Breast epithelium (tissue), 4 donors: ENCODE data around the gene TNPO1. TPM values are rescaled to one million over a fixed set of nuclear protein-coding genes. Genes with fewer than 3 reads are reported as not detected.

Experiments
- DNase-seq, 2 donors: peaks; one replicate each; pipeline ENCODE4 v3.0.0-alpha.2; 2019; ENCODE audit warnings: low spot score in 2 of 2
- H3K27ac ChIP-seq, 2 donors: fragments of 200-600 bp; sonication (generic) in 1 of 2; one replicate each; pipeline ENCODE4 v1.5.1; 2016 to 2019; ENCODE audit warnings: mild to moderate bottlenecking in 1 of 2
- H3K27me3 ChIP-seq, 2 donors: fragments of 200-600 bp; sonication (generic) in 1 of 2; one replicate each; pipeline versions ENCODE4 v1.5.1 to v1.6.0; 2017 to 2019; ENCODE audit warnings: control low read depth in 1 of 2, mild to moderate bottlenecking in 1 of 2
- H3K36me3 ChIP-seq: fragments of 200-600 bp; one replicate; pipeline ENCODE4 v1.5.1; 2019
- H3K4me1 ChIP-seq, 2 donors: fragments of 200-600 bp; sonication (generic); one replicate each; pipeline ENCODE4 v1.5.1; 2016 to 2019; ENCODE audit warnings: control low read depth in 1 of 2
- H3K4me3 ChIP-seq, 3 donors: fragments of 200-600 bp; sonication (generic); 1 replicate in 2 of 3; 2 replicates in 1 of 3; pipeline ENCODE4 v1.5.1; 2016 to 2019; ENCODE audit warnings: mild to moderate bottlenecking in 3 of 3, moderate library complexity in 2 of 3
- H3K9me3 ChIP-seq, 2 donors: fragments of 200-600 bp; sonication (generic) in 1 of 2; one replicate each; pipeline ENCODE4 v1.5.1; 2016 to 2019; ENCODE audit warnings: control low read depth in 1 of 2
- POLR2A ChIP-seq: fragments of 450-650 bp; IDR thresholded peaks from one replicate; pipeline ENCODE4 v1.6.1; 2016; ENCODE audit warnings: antibody characterized with exemption, mild to moderate bottlenecking, moderate library complexity
- POLR2AphosphoS5 ChIP-seq, 3 donors: sonication (generic); formaldehyde crosslinking; IDR thresholded peaks; one replicate each; pipeline ENCODE4 v1.6.1; 2017; ENCODE audit warnings: antibody characterized with exemption in 3 of 3
- intact Hi-C: fragments of 100-400 bp; cut with DNase I; formaldehyde crosslinking; loops from one replicate; pipeline ENCODE4 v1.15.1; 2023; ENCODE audit warnings: low total_unique reads
- total RNA-seq, 3 donors: library from RNA; depleted of rRNA; stranded (reverse); fragments of >200 nt; gene quantifications; one replicate each; pipeline ENCODE4 v1.1.0, GENCODE V29; 2016
- TF ChIP-seq, protein P1 (sequence below), 3 donors: fragments of 450-650 bp; IDR thresholded peaks; one replicate each; pipeline ENCODE4 v1.5.1; 2016 to 2017; ENCODE audit warnings: antibody characterized with exemption in 3 of 3, mild to moderate bottlenecking in 3 of 3, moderate library complexity in 3 of 3

Gene TNPO1
- total RNA-seq, 3 donors from 2014 or later: 87.5 to 105 (median 87.8) TPM

DNA sequence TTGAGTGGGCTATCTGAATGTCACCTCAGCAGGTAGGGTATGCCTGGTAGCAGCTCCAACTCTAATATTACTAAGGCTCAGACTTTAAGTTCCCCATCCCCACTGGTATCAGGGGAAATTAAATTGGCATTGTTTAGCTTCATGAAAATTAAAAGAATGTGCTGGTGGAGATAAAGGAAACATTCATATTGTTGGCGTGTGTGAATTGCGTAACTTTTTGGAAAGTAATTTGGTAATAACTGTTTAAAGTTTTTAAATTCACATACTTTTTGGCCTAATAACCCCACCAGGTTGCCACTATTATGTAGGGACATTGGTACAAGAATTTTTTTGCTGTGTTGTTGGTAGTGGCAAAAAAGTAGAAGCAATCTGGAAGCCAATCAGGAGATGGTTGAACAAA lies 29.4 kb downstream of the TNPO1 start:
- H3K4me1 ChIP-seq: no peaks in the 10 kb centered on the region
- no peaks in the 10 kb centered on the region for H3K36me3 ChIP-seq
- no peak overlapping the region for H3K27ac ChIP-seq
- no peak overlapping the region for H3K4me3 ChIP-seq
- intact Hi-C loops: no loop called here
- no peak for DNase-seq
- H3K27me3 ChIP-seq: no peaks in the 10 kb centered on the region
- no peaks in the 10 kb centered on the region for H3K9me3 ChIP-seq
- TF ChIP-seq, protein P1, sequence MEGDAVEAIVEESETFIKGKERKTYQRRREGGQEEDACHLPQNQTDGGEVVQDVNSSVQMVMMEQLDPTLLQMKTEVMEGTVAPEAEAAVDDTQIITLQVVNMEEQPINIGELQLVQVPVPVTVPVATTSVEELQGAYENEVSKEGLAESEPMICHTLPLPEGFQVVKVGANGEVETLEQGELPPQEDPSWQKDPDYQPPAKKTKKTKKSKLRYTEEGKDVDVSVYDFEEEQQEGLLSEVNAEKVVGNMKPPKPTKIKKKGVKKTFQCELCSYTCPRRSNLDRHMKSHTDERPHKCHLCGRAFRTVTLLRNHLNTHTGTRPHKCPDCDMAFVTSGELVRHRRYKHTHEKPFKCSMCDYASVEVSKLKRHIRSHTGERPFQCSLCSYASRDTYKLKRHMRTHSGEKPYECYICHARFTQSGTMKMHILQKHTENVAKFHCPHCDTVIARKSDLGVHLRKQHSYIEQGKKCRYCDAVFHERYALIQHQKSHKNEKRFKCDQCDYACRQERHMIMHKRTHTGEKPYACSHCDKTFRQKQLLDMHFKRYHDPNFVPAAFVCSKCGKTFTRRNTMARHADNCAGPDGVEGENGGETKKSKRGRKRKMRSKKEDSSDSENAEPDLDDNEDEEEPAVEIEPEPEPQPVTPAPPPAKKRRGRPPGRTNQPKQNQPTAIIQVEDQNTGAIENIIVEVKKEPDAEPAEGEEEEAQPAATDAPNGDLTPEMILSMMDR (IDR thresholded peaks at IDR 0.05): no peak

DNA sequence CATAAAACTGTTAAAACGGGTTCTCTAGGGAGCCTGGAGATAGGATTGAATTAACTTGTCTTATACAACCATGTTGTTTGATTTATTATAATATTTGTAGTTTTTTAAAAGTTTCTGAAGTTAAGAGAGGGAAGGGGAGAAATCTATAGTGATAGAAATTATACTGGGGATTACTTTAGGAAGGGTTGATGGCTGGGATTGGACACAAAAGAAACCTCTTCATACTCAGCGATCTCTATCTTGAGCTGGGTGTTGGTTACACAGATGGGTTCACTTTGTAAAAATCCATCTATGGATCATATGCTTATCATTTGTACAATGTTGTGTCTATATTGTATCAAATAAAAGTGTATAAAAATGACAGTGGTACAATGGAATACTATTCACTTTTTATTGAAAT lies 30.0 kb downstream of the TNPO1 start:
- Histone ChIP-seq H3K9me3 (no peaks in the 10 kb centered on the region), H3K36me3 (no peaks in the 10 kb centered on the region), H3K4me3 (no peak overlapping the region), H3K27ac (no peak overlapping the region), H3K4me1 (no peaks in the 10 kb centered on the region), H3K27me3 (no peaks in the 10 kb centered on the region)
- no peak for DNase-seq
- intact Hi-C loops: no loop called here
- no peak for TF ChIP-seq POLR2AphosphoS5 (IDR thresholded peaks at IDR 0.05)
- TF ChIP-seq, protein P1 (IDR thresholded peaks at IDR 0.05): no peak
- TF ChIP-seq POLR2A: no peak

DNA sequence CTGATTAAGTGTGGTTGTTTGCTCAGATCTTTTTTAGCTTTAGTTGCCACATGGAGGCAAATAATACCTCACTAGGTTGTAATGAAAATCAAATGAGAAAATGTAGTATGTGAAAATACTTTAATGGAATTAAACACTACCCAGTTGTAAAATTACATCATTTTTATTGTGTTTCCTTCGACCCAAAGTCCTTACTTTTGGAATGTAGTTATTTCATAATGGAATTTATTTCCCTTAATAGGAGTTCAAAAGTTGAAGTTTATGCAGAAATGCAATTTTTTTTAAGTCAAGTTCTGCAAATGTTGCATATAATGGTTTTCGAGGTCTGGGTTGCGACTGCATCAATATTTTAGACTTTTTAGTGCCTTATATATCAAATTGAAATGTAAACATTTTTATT lies 31.0 kb downstream of the TNPO1 start:
- H3K4me3 ChIP-seq: peak overlapping the region; percentile 62 to 88 (median 74)
- TF ChIP-seq, protein P1 (IDR thresholded peaks at IDR 0.05): no peak
- no peak for TF ChIP-seq POLR2AphosphoS5 (IDR thresholded peaks at IDR 0.05)
- no peak for TF ChIP-seq POLR2A
- no peaks in the 10 kb centered on the region for H3K27me3 ChIP-seq
- intact Hi-C loops: no loop called here
- peak overlapping the region in 1 of 2 donors; percentile 77 for H3K27ac ChIP-seq
- DNase-seq: no peak
- no peaks in the 10 kb centered on the region for H3K4me1 ChIP-seq
- H3K36me3 ChIP-seq: no peaks in the 10 kb centered on the region
- no peaks in the 10 kb centered on the region for H3K9me3 ChIP-seq

DNA sequence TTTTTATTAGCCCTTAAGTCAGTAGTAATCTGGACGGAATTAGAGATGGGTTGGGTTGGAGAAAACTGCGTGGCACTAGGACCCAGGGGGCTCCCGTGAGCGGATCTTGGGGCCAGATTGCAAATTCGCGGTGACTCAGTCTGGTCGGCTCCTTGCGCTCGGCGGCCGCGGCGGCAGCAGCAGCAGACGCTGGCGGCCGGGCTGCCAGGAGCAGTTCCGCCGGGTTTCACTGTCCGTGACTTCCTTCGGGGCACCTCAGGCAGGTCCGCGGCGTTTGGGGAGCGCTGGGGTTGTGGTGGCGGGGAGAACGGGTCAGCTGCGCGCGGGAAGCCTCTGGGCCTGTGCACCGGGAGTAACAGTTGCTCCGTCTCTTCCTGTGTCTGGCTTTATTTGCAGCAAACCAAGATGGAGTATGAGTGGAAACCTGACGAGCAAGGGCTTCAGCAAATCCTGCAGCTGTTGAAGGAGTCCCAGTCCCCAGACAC lies 31.6 kb downstream of the TNPO1 start:
- peak; percentile 73 to 81 for DNase-seq
- intact Hi-C loops: no loop called here
- peak overlapping the region; percentile 62 to 88 (median 74) for H3K4me3 ChIP-seq
- no peaks in the 10 kb centered on the region for H3K9me3 ChIP-seq
- peak overlapping the region; percentile 77 to 92 for H3K27ac ChIP-seq
- no peaks in the 10 kb centered on the region for H3K36me3 ChIP-seq
- no peaks in the 10 kb centered on the region for H3K27me3 ChIP-seq
- TF ChIP-seq, protein P1 (IDR thresholded peaks at IDR 0.05): peak in 2 of 3 donors; percentile 6 to 24
- peak; percentile 66 to 93 (median 82) for TF ChIP-seq POLR2AphosphoS5 (IDR thresholded peaks at IDR 0.05)
- TF ChIP-seq POLR2A: peak; percentile 56
- H3K4me1 ChIP-seq: no peaks in the 10 kb centered on the region

DNA sequence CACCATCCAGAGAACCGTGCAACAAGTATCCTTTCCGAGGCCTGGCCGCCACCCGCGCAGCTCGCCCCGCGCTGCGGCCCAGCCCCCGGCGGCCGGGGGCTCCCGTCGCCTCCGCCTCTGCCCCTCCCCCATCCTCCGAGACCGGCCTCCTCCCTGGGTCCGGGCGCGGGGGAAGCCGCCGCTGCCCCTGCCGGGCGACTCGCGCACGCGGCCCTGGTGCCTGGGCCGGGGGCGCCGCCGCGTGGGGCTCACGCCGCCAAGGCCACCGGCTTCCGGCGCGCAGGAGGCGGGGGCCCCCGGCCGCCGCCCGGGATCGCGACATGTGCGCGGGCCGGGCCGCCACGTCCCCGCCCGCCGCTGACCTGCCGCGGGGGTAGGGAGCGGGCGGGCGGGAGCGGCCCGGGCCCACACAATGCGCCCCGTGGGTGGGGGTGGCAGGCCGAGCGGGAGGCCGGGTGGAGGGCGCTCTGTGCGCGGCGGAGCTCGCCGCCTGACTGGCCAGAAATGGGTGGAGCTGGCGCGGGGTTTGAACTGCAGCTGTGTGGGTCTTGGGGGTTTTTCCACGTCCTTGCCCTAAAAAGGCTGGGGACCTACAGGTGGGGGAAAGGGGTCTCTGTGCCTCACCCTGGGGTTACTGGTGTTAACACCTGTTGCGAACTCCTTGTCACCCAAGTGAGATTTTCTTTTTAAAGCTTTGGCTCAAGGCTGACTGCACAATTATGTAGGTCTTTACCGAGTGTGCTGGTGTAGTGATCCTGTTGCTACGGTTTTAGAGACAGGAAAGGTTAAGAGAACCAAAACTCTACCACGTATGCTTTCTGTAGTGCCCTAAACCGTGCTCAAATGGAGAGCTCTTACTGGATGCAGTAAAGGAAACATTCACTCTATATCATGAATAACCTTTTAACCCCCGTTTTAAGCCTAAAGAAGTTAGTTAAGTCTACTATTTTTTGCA lies 32.3 kb downstream of the TNPO1 start:
- Histone ChIP-seq H3K36me3 (no peaks in the 10 kb centered on the region), H3K27me3 (no peaks in the 10 kb centered on the region), H3K4me1 (no peaks in the 10 kb centered on the region), H3K27ac (peak overlapping the region; percentile 77 to 92), H3K9me3 (no peaks in the 10 kb centered on the region), H3K4me3 (peak overlapping the region; percentile 62 to 88 (median 74))
- intact Hi-C loops: no loop called here
- DNase-seq: peak in 1 of 2 donors; percentile 51
- TF ChIP-seq POLR2AphosphoS5 (IDR thresholded peaks at IDR 0.05) (no peak), POLR2A (no peak)
- TF ChIP-seq, protein P1 (IDR thresholded peaks at IDR 0.05): peak in 1 of 3 donors; percentile 6
